ENCODE measurements around the gene AUTS2. TPM values are rescaled to one million over a fixed set of nuclear protein-coding genes. Genes with fewer than 3 reads are reported as not detected.

The AUTS2 gene
- total RNA-seq, 1 donor from 2014 or later, result 119 TPM

DNA sequence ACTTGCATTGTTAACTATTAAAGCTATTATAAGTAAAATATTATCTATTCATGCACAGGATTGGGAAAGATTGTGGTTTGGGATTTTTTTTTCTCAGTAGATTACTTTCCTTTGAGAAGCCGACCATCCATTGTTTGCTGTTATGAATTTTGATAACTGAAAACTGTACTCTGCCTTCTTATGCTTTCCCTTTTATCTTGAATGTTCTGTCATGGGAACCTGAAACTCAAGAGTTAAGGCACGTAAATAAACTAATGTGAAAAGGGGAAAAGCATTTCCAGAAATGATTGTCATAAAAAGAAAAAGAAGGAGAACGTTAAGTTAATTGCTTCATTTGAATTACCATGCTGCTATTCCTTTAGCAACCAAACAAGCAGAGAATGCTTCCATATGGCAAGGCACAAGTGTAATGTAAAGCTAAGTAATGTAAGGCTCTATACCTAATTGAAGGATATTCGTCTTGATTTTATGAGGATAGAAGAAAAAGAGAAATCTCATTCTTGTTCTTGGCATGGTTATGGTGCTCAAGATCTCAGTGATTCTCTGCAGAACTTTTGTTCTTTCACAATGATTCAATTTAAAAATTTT lies 370.8 kb downstream of the AUTS2 start:
- no peak for DNase-seq (ENCODE audit: low spot score)

DNA sequence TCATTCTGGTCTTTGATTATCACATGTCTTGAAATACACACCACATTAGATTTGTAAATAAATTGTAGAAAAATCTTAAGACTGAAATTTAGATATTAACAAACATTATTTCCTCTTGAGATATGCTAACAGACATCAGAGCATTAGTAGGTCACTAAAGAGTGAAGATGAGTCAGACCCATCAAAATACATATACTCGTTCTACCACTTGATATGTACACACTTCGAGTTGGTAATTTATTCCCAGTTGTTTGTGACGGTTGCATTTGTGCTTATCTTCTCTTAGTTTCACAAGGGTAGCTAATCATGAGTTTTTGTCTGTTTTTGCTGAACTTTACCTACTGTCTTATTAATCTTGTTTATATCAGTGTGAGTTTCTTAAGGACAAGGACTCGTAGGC lies 383.4 kb downstream of the AUTS2 start:
- DNase-seq (ENCODE audit: low spot score), result no peak

DNA sequence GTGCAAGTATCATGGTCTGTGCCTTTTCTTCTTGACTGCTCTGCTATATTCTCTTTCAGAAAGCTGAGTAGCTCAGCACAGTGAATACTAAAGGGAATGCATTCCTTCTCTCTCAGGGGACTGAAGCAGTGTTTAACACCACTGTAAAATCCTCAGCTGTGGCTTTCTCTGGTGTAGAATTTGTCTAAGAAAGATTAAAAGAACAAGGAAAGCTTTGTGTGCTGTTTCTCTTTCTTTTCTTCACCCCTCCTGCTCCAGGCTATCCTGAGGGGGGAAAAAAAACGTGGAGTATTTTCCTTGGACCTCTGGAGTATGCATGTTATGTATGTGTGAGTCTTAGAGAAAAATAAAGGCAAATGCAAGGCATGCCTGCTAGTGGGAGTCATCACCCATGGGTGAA lies 383.9 kb downstream of the AUTS2 start:
- no peak for DNase-seq (ENCODE audit: low spot score)

DNA sequence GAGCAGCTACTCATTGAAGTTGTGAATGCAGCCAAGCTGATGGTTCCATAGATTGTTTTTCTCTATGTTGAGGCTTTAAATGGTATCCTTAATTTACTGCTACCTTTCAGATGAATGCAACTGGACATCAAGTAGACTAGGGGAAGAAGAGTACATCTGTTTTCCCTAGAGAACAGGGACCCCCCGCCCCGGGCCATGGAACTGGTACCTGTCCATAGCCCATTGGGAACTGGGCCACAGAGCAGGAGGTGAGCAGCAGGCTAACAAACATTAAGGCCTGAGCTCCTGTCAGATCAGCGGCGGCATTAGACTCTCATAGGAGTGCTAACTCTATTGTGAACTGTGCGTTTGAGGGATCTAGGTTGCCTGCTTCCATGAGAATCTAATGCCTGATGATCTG lies 391.3 kb downstream of the AUTS2 start:
- no peak for DNase-seq (ENCODE audit: low spot score)

DNA sequence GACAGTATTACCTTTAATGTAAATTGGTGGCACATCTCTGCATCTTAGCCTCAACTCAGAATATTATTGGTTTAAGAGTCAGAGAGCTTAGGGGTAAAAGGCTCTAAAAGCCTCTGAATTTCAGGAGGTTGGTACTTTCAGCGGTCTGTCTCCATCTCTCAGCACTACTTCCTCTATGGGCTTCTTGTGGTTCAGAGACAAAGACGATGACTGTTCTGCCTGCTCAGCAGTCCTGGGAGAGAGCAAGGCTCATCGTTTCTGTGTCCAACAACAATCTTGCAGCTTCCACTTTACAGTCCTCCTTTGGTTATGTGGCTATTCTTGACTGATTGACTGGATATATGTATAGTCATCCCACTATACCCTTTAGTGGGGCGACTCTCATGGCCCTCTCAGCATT lies 394.7 kb downstream of the AUTS2 start:
- DNase-seq (ENCODE audit: low spot score), result no peak

DNA sequence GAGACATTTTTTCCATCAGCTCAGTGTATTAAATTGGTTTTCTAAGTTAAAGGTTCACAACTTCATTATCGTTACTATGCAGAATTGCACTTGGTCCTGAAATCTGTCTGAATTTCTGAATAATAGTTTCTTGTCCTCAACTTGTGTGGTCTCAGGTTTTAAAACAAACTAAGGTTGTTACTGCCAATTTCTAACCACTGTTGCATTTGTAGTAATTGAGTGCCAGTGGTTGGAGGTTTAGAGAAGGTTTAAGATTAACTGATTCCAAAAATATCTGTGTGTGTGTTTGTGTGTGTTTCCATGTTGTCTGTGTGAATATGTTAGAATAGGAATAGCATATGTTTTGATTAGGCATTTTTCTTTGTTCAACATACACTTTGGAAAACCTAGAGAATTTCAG lies 395.9 kb downstream of the AUTS2 start:
- DNase-seq (ENCODE audit: low spot score), result no peak

DNA sequence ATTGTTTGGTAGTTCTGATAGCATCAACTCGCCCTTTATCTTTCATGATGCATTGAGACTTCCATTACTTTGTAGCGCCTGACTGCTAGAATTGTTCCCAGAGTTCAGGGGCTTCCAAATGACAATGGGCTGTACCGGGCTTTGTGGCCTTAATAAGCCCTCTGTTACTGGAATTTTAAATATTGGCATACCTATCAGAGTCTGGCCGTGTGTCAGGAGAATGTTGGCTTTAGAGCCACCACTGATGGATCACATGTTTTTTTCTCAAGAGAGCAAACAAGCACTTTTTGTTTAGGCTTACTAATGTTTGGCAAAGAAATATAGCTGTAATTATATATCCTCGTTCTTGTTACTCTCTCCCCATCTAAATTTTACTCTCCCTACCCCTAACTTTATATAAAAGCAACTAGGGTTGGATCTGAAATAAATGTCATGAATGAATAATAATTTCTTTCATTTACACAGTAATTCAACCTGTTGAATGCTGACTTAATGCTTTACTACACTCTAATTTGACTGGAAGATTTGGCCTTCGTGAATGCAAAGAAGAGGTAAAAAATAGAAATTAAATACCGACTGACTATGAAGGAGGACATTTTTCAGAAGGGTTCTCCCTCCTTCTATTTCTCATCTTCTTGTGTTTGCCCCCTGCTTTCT lies 396.7 kb downstream of the AUTS2 start:
- no peak for DNase-seq (ENCODE audit: low spot score)

DNA sequence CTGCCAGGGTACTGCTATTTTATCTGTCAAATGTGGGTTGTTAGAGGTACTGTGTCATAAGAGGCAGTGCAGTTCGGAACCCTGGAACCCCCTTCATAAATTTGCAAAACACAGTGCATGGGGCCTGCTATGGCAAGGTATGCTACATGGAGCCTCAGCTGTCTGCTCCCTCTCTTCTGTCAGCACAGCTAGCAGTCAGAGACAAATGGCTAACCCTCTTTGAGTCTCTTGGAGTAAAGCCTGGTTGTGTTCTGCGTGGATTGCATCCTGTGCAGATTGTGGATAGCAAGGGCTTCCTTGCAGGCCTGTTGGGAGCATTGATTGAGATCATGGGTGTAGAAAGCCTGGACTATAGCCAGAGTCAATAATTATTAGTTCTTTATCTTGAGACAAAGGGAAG lies 397.8 kb downstream of the AUTS2 start:
- DNase-seq (ENCODE audit: low spot score), result no peak

DNA sequence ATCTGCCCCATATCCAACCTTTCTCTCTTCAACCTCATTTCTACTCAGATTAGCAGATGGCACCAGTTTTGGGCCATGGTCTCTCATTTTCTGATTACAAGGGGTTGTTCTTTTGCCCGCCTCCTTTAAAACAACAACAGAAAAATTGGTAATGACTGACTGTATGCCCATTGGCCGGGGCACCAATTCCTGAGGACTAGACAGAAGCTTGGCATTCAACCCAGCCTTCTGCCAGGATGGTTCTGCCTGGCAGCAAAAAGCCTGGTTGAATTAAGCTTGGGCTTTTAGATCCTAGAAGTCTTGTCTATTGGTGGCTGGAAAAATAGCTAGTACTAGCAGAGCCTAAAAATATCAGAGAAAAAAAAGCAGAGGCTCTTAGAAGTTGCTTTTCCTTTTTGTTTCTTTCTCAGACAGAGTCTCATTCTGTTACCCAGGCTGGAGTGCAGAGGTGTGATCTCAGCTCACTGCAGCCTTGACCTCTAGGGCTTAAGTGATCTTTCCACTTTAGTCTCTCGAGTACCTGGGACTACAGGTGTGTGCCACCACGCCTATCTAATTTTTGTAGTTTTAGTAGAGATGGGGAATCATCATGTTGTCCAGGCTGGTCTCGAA lies 402.6 kb downstream of the AUTS2 start:
- DNase-seq (ENCODE audit: low spot score), result no peak

DNA sequence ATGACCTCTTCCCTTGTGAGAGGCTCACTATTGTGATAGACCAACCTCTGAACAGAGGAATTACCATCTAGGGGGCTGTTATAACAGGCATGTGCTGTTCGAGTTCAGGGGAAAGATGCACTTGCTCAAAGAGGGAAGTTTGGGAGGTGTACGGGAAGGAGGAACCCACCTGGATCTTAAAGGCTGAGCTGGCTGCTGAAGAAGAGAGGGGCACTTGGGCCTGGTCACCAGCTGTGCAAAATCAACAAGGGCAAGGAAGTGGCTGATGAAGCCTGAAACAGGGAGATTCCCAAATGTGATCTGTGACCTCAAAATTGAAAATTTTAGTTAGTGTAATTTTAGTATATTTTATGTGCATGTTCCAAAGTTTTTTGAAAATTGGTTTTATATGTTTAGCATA lies 407.2 kb downstream of the AUTS2 start:
- no peak for DNase-seq (ENCODE audit: low spot score)

DNA sequence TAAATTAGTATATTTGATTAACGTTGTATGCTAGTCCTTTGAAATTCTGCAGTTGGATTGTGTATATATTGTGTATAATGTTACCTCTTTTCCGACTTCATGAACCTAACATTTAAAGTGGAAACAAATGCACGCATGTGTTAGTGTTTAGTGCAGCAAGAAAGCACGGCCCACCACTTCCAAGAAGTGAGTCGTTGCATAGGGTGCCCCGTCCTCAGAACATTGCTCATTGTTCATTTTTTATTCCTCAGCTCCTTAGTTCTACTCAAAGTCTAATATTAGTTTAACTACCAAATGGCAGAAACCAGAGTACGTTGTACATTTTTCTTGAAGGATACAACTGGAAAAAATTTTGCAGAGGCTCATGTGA lies 407.6 kb downstream of the AUTS2 start:
- no peak for DNase-seq (ENCODE audit: low spot score)

DNA sequence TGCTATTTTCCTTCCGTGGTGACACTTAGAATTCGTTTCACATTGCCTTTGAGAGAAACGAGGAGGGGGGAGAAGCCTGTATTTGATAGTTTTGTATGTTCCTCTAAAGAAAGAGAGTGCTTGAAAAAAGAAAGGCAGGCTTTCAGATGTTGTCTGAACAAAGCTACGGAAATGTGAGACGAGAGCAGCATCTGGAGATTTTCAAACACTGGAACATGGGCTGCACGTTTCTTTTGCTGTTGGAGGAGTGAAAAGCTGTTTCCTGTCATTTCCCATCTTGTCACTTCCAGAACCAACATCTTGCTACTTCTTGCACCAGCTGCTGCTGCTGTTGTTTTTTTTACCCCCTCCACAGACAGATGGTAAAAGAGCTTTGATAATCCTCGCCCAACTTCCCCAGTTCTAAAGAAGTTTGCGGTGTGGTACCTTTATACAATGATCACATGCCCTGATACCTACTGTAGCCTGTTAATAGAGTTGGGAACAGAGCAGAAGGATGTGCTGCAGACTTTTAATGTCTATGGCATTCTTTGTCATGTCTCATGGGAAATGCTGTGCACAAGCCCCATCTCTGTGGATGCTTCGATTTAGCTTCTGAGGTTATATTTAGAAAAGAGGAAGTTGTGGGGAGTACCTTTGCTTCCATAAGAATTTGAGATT lies 408.1 kb downstream of the AUTS2 start:
- DNase-seq (ENCODE audit: low spot score), result no peak

DNA sequence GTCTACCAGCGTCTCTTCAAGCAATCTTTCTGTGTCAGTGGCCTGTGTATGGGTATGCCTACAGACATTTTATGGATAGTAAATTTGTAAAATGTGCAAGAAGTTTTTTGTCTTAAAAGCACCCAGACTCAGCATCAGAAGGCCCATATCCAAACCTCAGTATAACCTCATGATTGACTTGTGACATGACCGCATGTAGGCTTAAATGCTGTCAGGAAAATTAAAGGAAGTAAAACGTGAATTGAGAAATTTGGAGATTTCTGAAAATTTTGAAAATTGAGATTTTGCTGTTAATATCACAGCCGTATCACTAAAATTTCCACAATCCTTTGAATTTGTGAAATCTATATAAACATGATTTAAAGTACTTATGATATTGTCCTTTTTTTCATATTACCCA lies 410.2 kb downstream of the AUTS2 start:
- DNase-seq (ENCODE audit: low spot score), result no peak

DNA sequence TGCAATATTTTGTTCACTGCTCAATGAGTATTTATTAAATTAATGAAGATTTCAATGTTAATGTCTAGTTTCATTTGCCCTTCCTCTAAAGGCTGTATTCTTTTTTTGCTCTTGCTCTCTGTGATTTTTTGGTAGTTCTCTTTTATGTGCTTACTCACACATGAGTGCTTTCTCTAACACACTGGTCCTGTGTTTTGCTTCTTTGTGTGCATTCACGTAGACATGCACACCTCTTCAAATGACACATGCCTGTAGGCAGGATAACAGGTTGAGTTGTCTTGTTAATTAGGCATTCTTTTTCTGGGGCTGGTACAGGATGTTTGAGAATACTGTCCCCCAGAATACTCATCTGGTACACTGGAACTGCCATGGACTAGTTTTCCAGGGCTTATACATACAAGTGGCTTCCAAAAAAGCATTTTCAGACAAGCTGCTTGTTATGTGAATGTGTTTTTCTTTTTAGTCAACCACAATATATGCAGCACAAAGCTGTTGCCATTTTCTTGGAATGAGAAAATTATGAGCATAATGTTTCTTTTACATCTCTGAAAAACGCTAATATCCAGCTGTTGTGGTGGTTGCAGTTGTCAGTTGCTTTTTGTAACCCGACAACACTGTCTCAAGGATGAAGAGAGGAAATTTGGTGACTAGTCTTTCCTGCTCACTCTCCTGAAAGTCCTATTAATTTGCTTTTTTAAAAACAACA lies 416.4 kb downstream of the AUTS2 start:
- no peak for DNase-seq (ENCODE audit: low spot score)

DNA sequence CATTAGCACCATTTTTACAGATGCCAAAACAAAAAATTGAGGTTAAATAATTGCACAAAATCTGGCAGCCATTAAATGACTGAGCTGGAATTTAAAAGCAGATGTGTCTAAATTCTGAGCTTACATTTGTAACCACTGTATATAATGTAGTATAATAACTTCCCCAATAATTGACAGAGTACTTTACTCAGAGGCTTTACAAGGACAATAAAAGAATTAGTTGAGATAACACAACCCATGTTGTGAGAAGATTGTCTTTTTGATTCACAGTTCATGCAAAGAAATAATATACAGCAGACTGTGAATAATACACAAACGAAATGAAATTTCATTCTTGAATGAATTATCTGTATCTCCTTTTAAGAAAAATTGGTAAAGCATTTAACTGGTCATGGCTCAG lies 417.1 kb downstream of the AUTS2 start:
- DNase-seq (ENCODE audit: low spot score), result no peak

DNA sequence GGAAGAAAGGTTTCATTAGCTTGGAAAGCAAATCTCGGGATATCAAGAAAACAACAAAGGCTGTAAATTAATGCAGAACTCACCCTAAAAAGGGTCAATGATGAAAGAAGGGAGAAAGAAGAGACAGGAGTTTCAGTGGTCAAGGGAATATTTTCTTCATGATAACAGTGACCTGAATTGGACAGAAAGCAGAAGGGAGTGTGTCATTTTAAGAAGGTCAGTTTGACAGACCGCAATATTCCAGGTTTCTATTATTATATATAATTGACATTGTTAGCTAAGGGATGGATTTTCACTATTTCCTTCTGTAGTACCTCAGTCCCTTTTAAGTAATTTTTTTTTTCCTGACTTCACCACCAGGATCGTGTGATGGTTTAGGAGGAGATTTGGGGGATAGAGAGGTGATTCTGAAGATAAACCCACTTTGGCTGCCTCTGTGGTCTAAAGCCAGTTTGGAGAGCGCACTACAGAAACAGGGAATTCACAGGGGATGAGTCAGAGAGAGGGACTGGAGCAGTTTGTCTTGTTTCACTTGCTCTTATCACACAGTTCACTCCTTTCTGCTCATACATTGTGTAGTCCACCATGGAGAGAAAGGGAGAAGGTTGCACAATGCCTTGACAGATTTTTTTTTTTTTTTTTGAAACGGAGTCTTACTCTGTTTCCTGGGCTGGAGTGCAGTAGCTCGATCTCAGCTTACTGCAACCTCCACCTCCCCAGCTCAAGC lies 417.9 kb downstream of the AUTS2 start:
- no peak for DNase-seq (ENCODE audit: low spot score)

DNA sequence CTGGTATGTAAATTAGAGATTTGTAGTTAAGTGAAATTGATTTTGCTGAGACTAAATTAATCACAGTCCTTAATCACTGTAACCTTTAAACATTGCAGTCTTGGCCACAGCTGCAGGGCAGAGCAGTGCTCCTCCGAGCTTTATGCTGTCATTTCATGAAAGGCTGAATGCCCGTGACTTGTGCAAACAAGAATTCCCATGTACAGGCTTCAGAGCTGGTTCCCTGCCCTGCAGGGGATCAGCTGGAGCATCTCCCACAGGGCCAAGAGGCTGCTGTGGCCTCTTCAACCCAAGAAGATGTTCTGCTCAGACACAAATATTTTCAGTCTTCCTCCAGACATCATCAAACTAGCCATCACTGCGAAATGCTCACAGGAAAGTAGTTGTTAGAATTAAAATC lies 419.1 kb downstream of the AUTS2 start:
- DNase-seq (ENCODE audit: low spot score), result no peak

DNA sequence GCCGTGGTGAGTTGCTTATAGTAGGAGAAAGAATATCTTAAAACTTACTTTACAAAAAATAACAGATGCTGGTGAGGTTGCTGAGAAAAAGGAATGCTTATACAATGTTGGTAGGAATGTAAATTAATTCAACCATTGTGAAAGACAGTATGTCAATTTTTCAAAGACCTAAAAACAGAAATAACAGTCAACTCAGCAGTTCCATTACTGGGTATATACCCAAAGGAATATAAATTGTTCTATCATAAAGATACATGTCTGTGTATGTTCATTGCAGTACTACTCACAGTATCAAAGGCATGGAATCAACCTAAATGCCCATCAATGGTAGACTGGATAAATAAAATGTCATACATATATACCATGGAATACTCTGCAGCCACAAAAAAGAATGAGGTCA lies 420.4 kb downstream of the AUTS2 start:
- DNase-seq (ENCODE audit: low spot score), result no peak

DNA sequence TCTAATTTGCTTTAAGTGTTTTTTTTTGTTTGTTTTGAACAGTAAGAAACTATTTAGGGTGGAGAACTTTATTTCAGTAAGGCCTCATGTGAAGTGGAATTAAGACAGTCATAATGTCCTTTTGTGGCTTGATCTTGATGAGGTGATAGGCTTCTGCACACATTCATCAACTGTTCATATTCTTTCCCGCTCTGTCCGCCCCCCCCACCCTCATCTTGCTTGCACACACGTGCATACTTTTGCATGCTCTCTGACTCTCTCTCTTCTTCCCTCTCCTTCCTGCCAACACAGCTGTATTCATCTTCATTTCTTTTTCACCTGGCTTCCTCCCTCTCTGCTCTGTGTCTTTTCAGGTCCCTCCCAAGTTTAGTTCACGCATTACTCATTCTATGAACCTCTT lies 429.6 kb downstream of the AUTS2 start:
- no peak for DNase-seq (ENCODE audit: low spot score)

DNA sequence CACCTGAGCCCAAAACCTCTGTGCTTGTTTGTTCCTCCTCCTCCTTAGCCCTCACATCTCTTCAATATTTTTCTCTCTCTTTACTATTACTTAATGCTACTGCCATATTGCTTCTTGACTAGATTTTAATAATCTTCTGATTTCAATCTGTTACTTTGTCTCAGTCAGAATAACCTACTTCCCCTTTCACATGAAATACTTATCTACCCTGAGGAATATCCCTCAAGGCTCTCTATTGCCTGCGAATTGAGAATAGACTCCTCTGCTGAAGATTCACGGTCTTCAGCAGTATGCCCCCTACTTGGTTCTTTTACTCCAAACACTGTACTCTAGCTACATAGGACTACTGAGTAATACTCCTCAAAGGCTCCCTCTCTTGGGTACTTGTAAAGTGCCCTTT lies 430.3 kb downstream of the AUTS2 start:
- no peak for DNase-seq (ENCODE audit: low spot score)

DNA sequence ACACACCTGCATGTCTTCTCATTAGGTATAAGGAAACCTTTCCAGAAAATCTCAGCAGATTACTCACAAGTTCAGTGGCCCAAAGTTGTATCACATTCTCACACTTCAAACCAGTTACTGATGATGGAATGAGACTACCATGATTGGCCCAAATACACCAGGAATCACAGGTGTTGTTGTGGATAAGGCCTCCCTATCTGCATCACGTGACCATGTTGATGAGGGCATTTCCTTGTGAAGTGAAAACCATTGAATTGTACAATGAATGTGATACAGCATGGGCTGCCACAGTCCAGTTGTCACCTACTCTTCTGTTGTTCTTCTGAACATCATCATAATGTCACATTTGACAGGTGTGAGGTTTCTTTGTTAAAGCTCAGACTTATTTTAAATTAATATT lies 431.7 kb downstream of the AUTS2 start:
- no peak for DNase-seq (ENCODE audit: low spot score)

DNA sequence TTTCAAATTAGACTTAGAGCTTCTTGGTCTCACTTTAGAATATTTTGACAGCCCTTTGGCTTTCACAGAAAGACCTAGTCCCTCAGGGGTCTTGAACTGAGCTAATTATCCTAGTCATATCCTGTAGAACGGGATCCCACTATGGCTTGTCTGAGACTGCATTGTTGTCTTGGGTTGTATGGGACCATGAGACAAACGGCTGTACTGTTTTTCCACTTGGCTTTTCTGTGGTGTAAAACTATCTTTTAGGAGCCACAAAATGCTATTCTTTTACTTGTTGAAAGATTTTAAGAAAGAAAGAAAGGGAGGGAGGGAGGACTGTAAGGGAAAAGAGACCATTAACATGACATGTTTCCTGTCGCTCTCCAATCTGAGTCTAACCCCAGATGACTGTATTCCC lies 432.5 kb downstream of the AUTS2 start:
- no peak for DNase-seq (ENCODE audit: low spot score)
